Neuron (in vitro differentiated cells): Measurements from ENCODE around the gene FEZ2.
"Not testable (repeated sequence)": the region's sequence is repeated elsewhere in the genome, so short reads cannot be mapped to it uniquely, and the experiment has no call there.

Source experiments
- H2AFZ ChIP-seq: one replicate; pipeline ENCODE4 v1.6.1; 2013; ENCODE audit warnings: low read depth, mild to moderate bottlenecking, inconsistent platforms, low read length, moderate library complexity
- H3K27me3 ChIP-seq: one replicate; pipeline ENCODE4 v1.6.1; 2013; ENCODE audit warnings: low read length; ENCODE audit not compliant: insufficient read depth
- H3K36me3 ChIP-seq: one replicate; pipeline ENCODE4 v1.6.1; 2013; ENCODE audit warnings: low read length; ENCODE audit not compliant: insufficient read depth
- H3K4me1 ChIP-seq: one replicate; pipeline ENCODE4 v1.6.1; 2013; ENCODE audit warnings: low read length; ENCODE audit not compliant: insufficient read depth
- H3K4me3 ChIP-seq: 2 replicates; pipeline ENCODE4 v1.5.1; 2013; ENCODE audit warnings: mild to moderate bottlenecking, low read length, moderate library complexity
- H3K9me3 ChIP-seq: one replicate; pipeline ENCODE4 v1.6.1; 2013; ENCODE audit warnings: low read length

FEZ2 gene

DNA sequence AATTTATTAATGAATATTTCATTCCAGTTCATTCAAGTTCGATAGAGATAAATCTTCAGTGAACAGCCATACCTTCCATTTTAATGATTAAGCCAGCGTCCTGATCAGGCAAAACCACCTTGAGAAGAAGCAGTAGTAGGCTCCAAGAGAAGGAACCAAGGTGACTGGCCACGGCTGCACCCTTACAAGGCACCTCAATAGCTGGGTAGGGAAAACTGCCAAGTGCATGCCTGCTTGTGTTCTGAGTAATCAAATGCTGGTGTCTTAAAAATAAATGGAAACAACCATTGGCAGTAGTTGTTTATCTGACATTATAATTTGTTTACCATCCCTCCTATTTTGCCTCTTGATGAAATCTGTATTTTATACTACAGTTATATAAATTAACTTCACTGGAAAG, 10.0 kb upstream of the FEZ2 start:
- Histone ChIP-seq H3K36me3 (no peaks in the 10 kb centered on the region), H3K4me3 (no peak overlapping the region), H3K27me3 (no peaks in the 10 kb centered on the region), H3K9me3 (no peaks in the 10 kb centered on the region), H2AFZ (no peak overlapping the region), H3K4me1 (no peaks in the 10 kb centered on the region)

- H3K4me1 ChIP-seq = no peaks in the 10 kb centered on the region
- no peaks in the 10 kb centered on the region for H3K9me3 ChIP-seq
- no peak overlapping the region for H3K4me3 ChIP-seq
- H2AFZ ChIP-seq = no peak overlapping the region
- no peaks in the 10 kb centered on the region for H3K27me3 ChIP-seq
- no peaks in the 10 kb centered on the region for H3K36me3 ChIP-seq
Observed at GRCh38 chr2:36606925-36607324, 9.0 kb upstream of the FEZ2 start.

DNA sequence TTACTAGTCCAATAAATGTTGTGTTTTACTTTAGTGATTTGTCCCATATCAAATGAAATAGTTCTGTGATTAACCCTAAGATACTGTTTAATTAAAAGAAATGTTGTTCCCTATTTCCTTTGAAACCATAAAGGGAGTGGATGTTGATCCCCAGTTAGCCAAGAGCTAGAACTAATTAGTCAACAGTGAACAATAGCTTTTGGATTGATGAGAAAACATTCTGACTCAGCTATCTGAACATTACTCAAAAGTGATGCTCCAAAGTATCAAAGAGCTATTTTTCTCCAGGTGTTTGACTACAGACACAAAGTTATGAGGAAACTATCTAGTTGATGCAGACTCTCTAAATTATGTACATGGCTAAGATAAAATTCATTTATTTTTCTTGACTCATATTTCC, 7.3 kb upstream of the FEZ2 start:
- no peaks in the 10 kb centered on the region for H3K9me3 ChIP-seq

DNA sequence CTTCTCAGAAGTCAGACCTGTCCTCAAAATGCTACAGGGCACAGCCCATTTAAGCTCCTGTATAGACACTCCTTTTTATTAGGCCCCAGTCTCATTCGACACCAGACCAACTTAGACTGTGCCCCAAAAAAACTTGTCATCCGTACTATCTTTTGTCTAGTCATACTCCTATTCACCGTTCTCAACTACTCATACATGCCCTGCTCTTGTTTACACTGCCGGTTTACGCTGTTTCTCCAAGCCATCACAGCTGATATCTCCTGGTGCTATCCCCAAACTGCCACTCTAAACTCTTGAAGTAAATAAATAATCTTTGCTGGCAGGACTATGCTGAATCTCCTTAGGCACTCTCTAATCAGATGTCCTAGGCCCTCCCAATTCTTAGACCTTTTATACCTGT, 5.7 kb upstream of the FEZ2 start:
- not testable (repeated sequence) for H2AFZ ChIP-seq, H3K4me1 ChIP-seq, H3K27me3 ChIP-seq, H3K36me3 ChIP-seq, H3K9me3 ChIP-seq, H3K4me3 ChIP-seq

More for the DNA sequence above, 7.3 kb upstream of the FEZ2 start:
- no peak overlapping the region for H3K4me3 ChIP-seq
- H2AFZ ChIP-seq = no peak overlapping the region
- no peaks in the 10 kb centered on the region for H3K4me1 ChIP-seq
- H3K36me3 ChIP-seq = no peaks in the 10 kb centered on the region
- no peaks in the 10 kb centered on the region for H3K27me3 ChIP-seq

DNA sequence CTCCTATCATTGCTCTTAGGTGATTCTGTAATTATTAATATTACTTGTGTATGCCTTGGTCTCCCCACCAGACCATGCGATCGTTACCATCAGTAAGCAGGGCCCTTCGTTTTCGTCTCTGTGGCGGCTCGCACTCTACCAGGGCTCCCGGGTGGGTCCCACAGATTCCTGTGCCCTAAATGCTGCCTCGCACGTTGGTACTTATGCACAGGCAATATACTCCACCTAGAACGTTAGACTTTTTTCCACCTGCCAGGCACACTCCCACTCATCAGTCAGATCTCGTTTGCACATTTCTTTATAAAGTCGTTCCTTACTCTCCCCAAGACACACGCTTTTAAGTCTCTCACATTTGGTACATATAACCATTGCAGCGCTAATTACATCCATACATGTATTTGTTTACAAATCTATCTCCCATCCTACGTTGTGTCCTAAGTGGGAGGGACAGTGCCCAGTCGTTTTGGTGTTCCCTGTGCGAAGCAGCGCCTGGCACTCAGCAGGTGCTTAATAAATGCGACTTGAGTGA, 901 bp downstream of the FEZ2 start:
- H3K36me3 ChIP-seq = peaks cover 6% of the 10 kb centered on the region
- H3K27me3 ChIP-seq = no peaks in the 10 kb centered on the region
- peak overlapping the region; percentile 65 for H3K4me3 ChIP-seq
- H2AFZ ChIP-seq = peak overlapping the region; percentile 11
- H3K4me1 ChIP-seq = peaks cover 11% of the 10 kb centered on the region
- H3K9me3 ChIP-seq = no peaks in the 10 kb centered on the region

- no peak overlapping the region for H2AFZ ChIP-seq
- peak overlapping the region; percentile 65 for H3K4me3 ChIP-seq
- H3K9me3 ChIP-seq = no peaks in the 10 kb centered on the region
- peaks cover 6% of the 10 kb centered on the region for H3K36me3 ChIP-seq
- H3K4me1 ChIP-seq = peaks cover 11% of the 10 kb centered on the region
- no peaks in the 10 kb centered on the region for H3K27me3 ChIP-seq
Observed at GRCh38 chr2:36596397-36596796, 1.6 kb downstream of the FEZ2 start.

DNA sequence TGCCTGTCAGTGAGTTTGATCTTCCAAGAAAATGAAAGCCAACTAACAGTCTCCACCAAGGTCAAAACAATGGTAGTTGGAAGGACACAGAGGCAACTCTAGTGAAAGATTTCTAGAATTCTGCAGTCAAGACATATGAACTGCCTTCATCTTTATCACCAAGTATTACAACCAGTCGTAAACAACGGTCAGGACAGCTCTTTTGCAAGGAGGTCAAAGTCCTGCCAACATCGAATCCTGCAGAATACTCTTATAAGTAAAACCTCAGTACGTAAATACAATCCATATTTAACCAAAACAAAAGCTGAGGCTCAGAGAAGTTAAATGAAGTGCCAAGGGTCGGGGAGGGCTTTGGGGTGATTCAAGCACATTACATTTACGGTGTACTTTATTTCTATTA, 3.1 kb downstream of the FEZ2 start:
- Histone ChIP-seq H3K36me3 (peaks cover 15% of the 10 kb centered on the region), H3K4me1 (peaks cover 11% of the 10 kb centered on the region), H2AFZ (no peak overlapping the region), H3K27me3 (no peaks in the 10 kb centered on the region), H3K9me3 (no peaks in the 10 kb centered on the region), H3K4me3 (no peak overlapping the region)

GRCh38 chr2:36589230-36589630, 8.7 kb downstream of the FEZ2 start:
- no peaks in the 10 kb centered on the region for H3K4me1 ChIP-seq
- no peaks in the 10 kb centered on the region for H3K27me3 ChIP-seq
- H2AFZ ChIP-seq = no peak overlapping the region
- no peaks in the 10 kb centered on the region for H3K9me3 ChIP-seq
- no peak overlapping the region for H3K4me3 ChIP-seq
- H3K36me3 ChIP-seq = peaks cover 50% of the 10 kb centered on the region

DNA sequence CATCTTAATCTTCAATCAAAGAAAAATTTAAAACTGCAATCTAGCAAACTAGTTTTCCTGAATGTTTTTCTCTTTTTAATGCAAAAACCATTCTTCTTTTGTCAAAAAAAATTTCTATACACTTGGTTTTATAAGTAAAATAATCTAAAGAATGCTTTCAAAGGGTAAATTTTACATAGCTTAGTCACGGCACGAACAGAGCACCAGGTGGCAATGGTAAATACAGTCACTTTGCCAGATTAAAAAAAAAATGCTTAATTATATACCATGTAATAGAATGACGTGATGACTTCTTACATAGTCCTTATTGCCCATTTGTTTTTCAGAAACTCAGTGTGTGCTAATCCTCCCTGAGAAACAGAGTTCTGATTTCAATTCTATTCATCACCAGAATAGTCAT, 10.4 kb downstream of the FEZ2 start:
- peaks cover 4% of the 10 kb centered on the region for H3K4me1 ChIP-seq
- H3K27me3 ChIP-seq = no peaks in the 10 kb centered on the region
- H3K4me3 ChIP-seq = no peak overlapping the region
- no peak overlapping the region for H2AFZ ChIP-seq
- peaks cover 64% of the 10 kb centered on the region for H3K36me3 ChIP-seq
- H3K9me3 ChIP-seq = no peaks in the 10 kb centered on the region

DNA sequence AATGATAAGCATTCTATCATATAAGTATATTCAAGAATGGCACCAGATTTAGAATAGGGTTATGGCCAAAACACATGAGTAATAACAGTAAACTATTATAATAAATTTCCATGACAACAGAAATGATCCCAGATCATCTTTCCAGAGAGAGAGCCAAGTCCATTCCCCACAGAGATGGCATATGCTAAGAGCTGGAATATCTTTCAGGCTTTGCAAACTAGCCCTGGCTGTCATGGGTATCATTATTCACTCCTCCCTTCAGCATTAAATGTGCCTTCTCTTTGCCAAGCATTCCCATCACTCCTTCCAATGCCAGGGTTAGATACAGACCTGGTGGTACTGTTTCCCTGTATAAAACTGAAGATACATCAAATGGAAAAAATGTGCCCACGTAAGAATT, 10.9 kb downstream of the FEZ2 start:
- Histone ChIP-seq H3K9me3 (no peaks in the 10 kb centered on the region), H3K4me3 (no peak overlapping the region), H3K27me3 (no peaks in the 10 kb centered on the region), H3K36me3 (peaks cover 69% of the 10 kb centered on the region), H2AFZ (no peak overlapping the region), H3K4me1 (peaks cover 5% of the 10 kb centered on the region)

GRCh38 chr2:36586672-36587071, 11.3 kb downstream of the FEZ2 start:
- no peak overlapping the region for H3K4me3 ChIP-seq
- H3K4me1 ChIP-seq = peaks cover 5% of the 10 kb centered on the region
- H3K9me3 ChIP-seq = no peaks in the 10 kb centered on the region
- no peak overlapping the region for H2AFZ ChIP-seq
- H3K36me3 ChIP-seq = peaks cover 72% of the 10 kb centered on the region
- H3K27me3 ChIP-seq = no peaks in the 10 kb centered on the region

GRCh38 chr2:36584148-36584794, 13.7 kb downstream of the FEZ2 start:
- Histone ChIP-seq H3K36me3 (peaks cover 82% of the 10 kb centered on the region), H2AFZ (no peak overlapping the region), H3K4me1 (peaks cover 5% of the 10 kb centered on the region), H3K4me3 (no peak overlapping the region), H3K27me3 (no peaks in the 10 kb centered on the region), H3K9me3 (no peaks in the 10 kb centered on the region)

DNA sequence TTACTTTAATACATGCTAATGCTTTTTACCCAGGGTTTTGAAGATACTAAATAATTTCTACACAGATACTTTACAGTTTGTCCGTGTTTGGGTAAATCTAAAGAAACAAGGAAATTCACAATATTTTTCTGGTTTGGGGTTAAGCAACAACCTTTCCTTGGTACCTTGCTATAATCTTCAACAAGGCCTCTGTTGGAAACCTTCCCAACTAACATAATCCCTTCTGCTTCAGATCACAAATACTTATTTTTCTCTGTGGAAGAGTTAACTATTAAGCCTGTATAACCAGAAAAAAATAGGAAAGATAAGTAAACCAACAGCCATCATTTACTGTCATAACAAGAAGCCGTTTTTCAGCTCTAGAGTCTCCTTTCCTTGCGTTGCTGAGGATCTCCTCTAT, 15.0 kb downstream of the FEZ2 start:
- Histone ChIP-seq H3K27me3 (no peaks in the 10 kb centered on the region), H3K4me3 (no peak overlapping the region), H3K4me1 (peaks cover 5% of the 10 kb centered on the region), H2AFZ (no peak overlapping the region), H3K36me3 (peaks cover 88% of the 10 kb centered on the region), H3K9me3 (no peaks in the 10 kb centered on the region)

- Histone ChIP-seq H3K9me3 (no peaks in the 10 kb centered on the region), H3K36me3 (peaks cover 89% of the 10 kb centered on the region), H3K4me3 (no peak overlapping the region), H2AFZ (no peak overlapping the region), H3K4me1 (peaks cover 5% of the 10 kb centered on the region), H3K27me3 (no peaks in the 10 kb centered on the region)
Observed at GRCh38 chr2:36582538-36582937, 15.4 kb downstream of the FEZ2 start.
